ENCODE results near the gene SLC40A1.

DNA sequence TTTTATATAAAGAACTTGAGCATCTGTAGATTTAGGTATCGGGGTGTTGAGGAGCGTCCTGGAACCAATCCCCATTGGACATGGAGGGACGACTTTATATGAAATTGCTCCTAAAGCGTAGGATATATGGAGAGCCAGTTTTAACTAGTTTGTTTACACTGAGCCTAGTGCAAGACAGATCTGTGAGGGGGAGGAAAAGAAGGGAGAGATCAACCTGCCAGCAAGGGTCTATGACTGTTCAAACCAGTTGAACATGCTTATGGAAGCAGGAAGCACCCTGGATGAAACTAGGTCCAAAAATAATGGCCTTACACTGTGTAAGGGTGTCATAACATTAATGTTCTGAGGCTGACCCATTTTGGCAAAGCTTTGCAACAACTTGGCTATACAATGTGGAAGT lies 34.0 kb upstream of the SLC40A1 start:
- TF ChIP-seq, protein P1, sequence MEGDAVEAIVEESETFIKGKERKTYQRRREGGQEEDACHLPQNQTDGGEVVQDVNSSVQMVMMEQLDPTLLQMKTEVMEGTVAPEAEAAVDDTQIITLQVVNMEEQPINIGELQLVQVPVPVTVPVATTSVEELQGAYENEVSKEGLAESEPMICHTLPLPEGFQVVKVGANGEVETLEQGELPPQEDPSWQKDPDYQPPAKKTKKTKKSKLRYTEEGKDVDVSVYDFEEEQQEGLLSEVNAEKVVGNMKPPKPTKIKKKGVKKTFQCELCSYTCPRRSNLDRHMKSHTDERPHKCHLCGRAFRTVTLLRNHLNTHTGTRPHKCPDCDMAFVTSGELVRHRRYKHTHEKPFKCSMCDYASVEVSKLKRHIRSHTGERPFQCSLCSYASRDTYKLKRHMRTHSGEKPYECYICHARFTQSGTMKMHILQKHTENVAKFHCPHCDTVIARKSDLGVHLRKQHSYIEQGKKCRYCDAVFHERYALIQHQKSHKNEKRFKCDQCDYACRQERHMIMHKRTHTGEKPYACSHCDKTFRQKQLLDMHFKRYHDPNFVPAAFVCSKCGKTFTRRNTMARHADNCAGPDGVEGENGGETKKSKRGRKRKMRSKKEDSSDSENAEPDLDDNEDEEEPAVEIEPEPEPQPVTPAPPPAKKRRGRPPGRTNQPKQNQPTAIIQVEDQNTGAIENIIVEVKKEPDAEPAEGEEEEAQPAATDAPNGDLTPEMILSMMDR (IDR thresholded peaks at IDR 0.05) = no peak
- TF ChIP-seq POLR2A (IDR thresholded peaks at IDR 0.05) = no peak
- TF ChIP-seq EP300 (IDR thresholded peaks at IDR 0.05) = no peak
